ENCODE results near the gene CADPS. TPM values are rescaled to one million over a fixed set of nuclear protein-coding genes. Genes with fewer than 3 reads are reported as not detected.

The CADPS gene
- total RNA-seq, 1 experiment from 2014 or later: not detected

DNA sequence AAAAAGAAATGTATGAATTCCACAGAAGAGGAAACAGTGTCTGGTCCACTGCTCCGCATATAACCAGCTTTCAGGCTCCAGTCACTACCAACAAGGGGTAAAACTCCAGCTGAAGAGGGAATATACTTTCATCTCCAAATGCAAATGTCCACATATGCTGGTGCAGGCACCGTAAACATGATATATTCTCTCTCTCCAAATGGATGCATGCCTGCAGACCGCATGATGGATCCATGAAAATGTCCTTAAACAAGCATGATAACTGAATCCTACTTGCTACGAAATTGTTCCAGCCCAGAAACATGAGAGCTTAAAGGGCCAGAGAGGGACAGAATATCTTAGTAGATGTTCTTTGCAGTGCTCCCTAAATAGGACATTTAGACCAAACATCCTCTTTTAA is 351.5 kb downstream of the CADPS start:
- Histone ChIP-seq H3K36me3 (ENCODE audit: low read depth) (no peaks in the 10 kb centered on the region), H3K9me3 (ENCODE audit: insufficient read depth, low read depth) (no peaks in the 10 kb centered on the region), H2AFZ (no peak overlapping the region), H4K20me1 (ENCODE audit: insufficient read depth) (no peaks in the 10 kb centered on the region), H3K27me3 (ENCODE audit: insufficient read depth, low read depth) (peaks cover 72% of the 10 kb centered on the region), H3K4me2 (no peak overlapping the region), H3K27ac (no peak overlapping the region), H3K9me2 (ENCODE audit: insufficient read depth) (no peaks in the 10 kb centered on the region), H3K79me2 (ENCODE audit: low read depth) (no peaks in the 10 kb centered on the region), H3K4me3 (no peak overlapping the region), H3F3A (ENCODE audit: insufficient read depth, low read depth) (no peaks in the 10 kb centered on the region), H3K4me1 (replicated peaks; ENCODE audit: insufficient read depth) (no peaks in the 10 kb centered on the region)
- BruUV-seq (replicated peaks): no TSS peak
- POLR2A ChIA-PET (ENCODE audit: unreplicated experiment): no interaction called here
- intact Hi-C loops (cut with micrococcal nuclease; ENCODE audit: unreplicated experiment): no loop called here
- DNase-seq: no peak
- TF ChIP-seq EZH2 (IDR thresholded peaks at IDR 0.05; ENCODE audit: low read depth): no peak
- TF ChIP-seq, protein P1, sequence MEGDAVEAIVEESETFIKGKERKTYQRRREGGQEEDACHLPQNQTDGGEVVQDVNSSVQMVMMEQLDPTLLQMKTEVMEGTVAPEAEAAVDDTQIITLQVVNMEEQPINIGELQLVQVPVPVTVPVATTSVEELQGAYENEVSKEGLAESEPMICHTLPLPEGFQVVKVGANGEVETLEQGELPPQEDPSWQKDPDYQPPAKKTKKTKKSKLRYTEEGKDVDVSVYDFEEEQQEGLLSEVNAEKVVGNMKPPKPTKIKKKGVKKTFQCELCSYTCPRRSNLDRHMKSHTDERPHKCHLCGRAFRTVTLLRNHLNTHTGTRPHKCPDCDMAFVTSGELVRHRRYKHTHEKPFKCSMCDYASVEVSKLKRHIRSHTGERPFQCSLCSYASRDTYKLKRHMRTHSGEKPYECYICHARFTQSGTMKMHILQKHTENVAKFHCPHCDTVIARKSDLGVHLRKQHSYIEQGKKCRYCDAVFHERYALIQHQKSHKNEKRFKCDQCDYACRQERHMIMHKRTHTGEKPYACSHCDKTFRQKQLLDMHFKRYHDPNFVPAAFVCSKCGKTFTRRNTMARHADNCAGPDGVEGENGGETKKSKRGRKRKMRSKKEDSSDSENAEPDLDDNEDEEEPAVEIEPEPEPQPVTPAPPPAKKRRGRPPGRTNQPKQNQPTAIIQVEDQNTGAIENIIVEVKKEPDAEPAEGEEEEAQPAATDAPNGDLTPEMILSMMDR (conservative IDR thresholded peaks at IDR 0.05): no peak
- CTCF ChIA-PET: no interaction called here

DNA sequence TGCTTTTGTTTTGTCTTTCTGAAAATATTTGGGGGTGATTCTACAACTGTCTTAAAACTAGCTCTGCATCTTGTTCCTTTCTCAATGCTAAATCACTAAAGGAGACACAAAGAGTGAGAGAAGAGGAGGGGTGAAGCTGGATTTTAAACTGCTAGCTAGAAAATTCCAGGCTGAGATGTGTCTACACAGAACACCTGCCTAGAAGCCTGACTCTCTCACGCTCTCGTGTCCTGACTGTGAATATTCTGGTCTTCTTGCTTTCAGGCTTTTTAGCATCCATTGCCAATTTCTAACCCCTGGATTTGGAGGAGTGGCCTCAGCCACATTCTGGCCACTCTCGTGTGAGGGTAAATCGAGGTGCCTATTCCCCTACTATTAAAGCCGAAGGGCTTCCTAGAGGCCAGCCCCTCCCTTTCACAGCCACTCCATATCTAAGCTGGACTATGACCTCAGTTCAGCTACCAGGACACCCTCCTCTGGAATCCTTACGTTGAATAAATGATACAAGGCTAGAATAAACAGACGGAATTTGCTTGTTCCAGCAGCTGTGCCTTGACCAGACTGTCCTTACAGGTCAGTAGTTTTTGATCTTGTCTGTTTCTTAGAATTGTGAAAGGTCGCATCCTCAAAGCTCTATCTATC is 353.6 kb downstream of the CADPS start:
- DNase-seq: no peak
- Histone ChIP-seq H3K4me1 (replicated peaks; ENCODE audit: insufficient read depth) (no peaks in the 10 kb centered on the region), H3K36me3 (ENCODE audit: low read depth) (no peaks in the 10 kb centered on the region), H3K9me3 (ENCODE audit: insufficient read depth, low read depth) (no peaks in the 10 kb centered on the region), H3K9me2 (ENCODE audit: insufficient read depth) (no peaks in the 10 kb centered on the region), H3K79me2 (ENCODE audit: low read depth) (no peaks in the 10 kb centered on the region), H2AFZ (no peak overlapping the region), H3K27me3 (ENCODE audit: insufficient read depth, low read depth) (peaks cover 90% of the 10 kb centered on the region), H3F3A (ENCODE audit: insufficient read depth, low read depth) (no peaks in the 10 kb centered on the region), H3K4me3 (no peak overlapping the region), H4K20me1 (ENCODE audit: insufficient read depth) (no peaks in the 10 kb centered on the region), H3K4me2 (no peak overlapping the region), H3K27ac (no peak overlapping the region)
- no peak for TF ChIP-seq EZH2 (IDR thresholded peaks at IDR 0.05; ENCODE audit: low read depth)
- TF ChIP-seq, protein P1 (conservative IDR thresholded peaks at IDR 0.05): no peak
- BruUV-seq (replicated peaks): no TSS peak
- ChIA-PET CTCF (no interaction called here), POLR2A (ENCODE audit: unreplicated experiment) (no interaction called here)
- intact Hi-C loops (cut with micrococcal nuclease; ENCODE audit: unreplicated experiment): no loop called here

DNA sequence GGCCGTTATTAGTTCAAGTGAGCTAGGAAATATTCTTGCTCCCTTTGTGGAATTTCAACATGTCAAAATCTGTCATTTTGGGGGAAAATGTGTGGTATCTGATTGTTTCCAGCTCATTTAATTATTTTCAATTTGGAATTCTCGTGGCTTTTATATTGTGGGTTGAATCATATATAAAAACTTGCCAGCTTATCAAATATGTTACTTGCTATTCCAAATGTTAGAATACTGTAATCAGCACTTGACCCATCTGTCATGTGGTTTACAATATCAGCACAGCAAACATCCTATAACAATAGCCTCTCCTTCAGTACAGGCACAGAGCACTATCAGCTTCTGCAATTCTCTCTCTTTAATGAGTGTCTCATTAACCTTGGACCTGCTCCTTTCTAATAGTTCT is 371.7 kb downstream of the CADPS start:
- H3K4me1 ChIP-seq (replicated peaks; ENCODE audit: insufficient read depth): no peaks in the 10 kb centered on the region
- H3K36me3 ChIP-seq (ENCODE audit: low read depth): no peaks in the 10 kb centered on the region
- ChIA-PET CTCF (no interaction called here), POLR2A (ENCODE audit: unreplicated experiment) (no interaction called here)
- no peaks in the 10 kb centered on the region for H4K20me1 ChIP-seq (ENCODE audit: insufficient read depth)
- H3K4me3 ChIP-seq: no peak overlapping the region
- intact Hi-C loops (cut with micrococcal nuclease; ENCODE audit: unreplicated experiment): no loop called here
- no peak for TF ChIP-seq EZH2 (IDR thresholded peaks at IDR 0.05; ENCODE audit: low read depth)
- TF ChIP-seq, protein P1 (conservative IDR thresholded peaks at IDR 0.05): no peak
- H2AFZ ChIP-seq: no peak overlapping the region
- H3K9me3 ChIP-seq (ENCODE audit: insufficient read depth, low read depth): no peaks in the 10 kb centered on the region
- H3K4me2 ChIP-seq: no peak overlapping the region
- H3K9me2 ChIP-seq (ENCODE audit: insufficient read depth): no peaks in the 10 kb centered on the region
- no TSS peak for BruUV-seq (replicated peaks)
- DNase-seq: no peak
- H3F3A ChIP-seq (ENCODE audit: insufficient read depth, low read depth): no peaks in the 10 kb centered on the region
- peaks cover 21% of the 10 kb centered on the region for H3K27me3 ChIP-seq (ENCODE audit: insufficient read depth, low read depth)
- no peak overlapping the region for H3K27ac ChIP-seq
- H3K79me2 ChIP-seq (ENCODE audit: low read depth): no peaks in the 10 kb centered on the region

Data from PC-9 (cell line).